ENCODE measurements around the gene SLC12A2. TPM values are rescaled to one million over a fixed set of nuclear protein-coding genes. Genes with fewer than 3 reads are reported as not detected.

The SLC12A2 gene
- total RNA-seq, 2 experiments from 2014 or later: 15.3 to 16.4 TPM

DNA sequence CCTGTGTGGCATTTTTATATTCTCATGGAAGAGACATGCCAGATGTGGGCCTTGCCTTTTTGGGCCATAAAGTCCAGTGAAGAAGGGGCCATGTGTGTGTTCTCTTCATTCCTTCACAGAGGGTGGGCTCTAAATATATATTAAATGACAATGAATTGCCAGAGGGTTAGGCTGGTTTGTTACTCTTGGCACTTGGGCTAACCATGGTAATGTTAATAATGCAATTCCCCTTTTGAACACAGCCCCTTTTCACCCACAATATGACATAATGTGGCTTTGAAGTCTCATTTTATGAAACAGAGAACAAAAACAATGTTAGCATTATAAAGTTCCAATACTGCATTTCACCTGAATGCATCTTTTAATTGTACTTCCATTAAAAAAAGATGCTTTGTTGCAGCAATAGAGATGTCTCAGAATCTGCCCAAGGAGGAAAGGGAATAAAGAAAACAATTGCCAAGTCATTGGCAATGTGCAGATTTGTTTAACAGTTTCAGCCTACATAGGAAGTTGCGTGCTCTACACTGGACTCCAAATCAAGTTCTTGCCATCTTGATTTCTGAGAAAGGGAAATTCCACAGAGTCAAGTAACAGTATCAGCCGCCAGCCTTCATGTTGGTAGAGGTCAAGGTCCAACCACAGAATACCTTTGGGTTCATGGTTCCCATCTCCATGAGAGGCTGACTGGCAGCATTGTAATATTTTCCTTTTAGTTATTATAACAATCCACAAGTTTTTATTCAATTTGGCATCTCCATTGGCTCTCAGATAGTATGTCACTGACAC is 141.9 kb downstream of the SLC12A2 start:
- Mint-ChIP-seq H3K4me3 (no peak overlapping the region), H3K4me1 (no peaks in the 10 kb centered on the region), H3K27ac (no peak overlapping the region), H3K9me3 (no peaks in the 10 kb centered on the region), H3K27me3 (no peaks in the 10 kb centered on the region), H3K36me3 (ENCODE audit: low read depth) (no peaks in the 10 kb centered on the region)
- ChIA-PET CTCF (no interaction called here), POLR2A (no interaction called here)
- DNase-seq: no peak

DNA sequence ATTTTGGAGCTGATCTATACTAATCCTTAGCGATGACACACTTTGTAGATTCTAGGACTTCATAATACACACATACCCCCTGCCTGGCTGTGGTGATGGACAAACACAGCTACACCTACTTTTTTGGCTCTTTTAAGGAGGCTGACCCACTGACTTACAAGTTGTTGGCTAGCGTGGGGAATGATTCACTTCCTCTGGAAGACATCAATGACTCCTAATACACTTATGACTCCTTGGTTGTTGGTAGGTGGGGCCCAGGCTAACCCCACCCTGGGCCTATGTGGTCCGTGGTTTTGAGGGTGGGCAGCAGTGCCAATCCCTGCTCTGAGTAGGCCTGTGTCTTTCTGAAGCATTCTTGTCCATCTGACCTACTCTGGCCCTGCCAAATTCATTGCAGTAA is 144.4 kb downstream of the SLC12A2 start:
- Mint-ChIP-seq H3K27me3 (no peaks in the 10 kb centered on the region), H3K36me3 (ENCODE audit: low read depth) (no peaks in the 10 kb centered on the region), H3K4me1 (no peaks in the 10 kb centered on the region), H3K4me3 (no peak overlapping the region), H3K9me3 (no peaks in the 10 kb centered on the region), H3K27ac (no peak overlapping the region)
- no peak for DNase-seq
- POLR2A ChIA-PET: no interaction called here
- CTCF ChIA-PET: no interaction called here

DNA sequence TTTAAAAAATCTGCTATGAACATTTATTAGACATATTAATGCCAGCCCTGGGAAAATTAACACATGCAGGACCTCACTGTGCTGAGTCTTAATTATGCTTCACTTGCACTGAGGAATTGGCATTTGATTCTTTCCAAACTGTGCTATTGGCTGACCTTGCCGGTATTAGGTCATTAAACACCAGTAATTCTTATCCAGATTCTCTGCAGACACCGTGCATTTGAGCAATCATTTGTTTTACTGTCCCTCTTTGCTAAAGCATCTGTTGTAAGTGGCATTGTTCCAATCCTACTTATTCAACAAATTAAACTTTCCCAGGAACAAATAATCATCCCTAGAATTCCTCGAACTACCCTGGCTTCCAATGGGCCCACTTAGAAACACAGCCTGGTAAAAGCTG is 145.0 kb downstream of the SLC12A2 start:
- ChIA-PET POLR2A (no interaction called here), CTCF (no interaction called here)
- Mint-ChIP-seq H3K27ac (no peak overlapping the region), H3K9me3 (no peaks in the 10 kb centered on the region), H3K27me3 (no peaks in the 10 kb centered on the region), H3K4me1 (no peaks in the 10 kb centered on the region), H3K4me3 (no peak overlapping the region), H3K36me3 (ENCODE audit: low read depth) (no peaks in the 10 kb centered on the region)
- DNase-seq: no peak

DNA sequence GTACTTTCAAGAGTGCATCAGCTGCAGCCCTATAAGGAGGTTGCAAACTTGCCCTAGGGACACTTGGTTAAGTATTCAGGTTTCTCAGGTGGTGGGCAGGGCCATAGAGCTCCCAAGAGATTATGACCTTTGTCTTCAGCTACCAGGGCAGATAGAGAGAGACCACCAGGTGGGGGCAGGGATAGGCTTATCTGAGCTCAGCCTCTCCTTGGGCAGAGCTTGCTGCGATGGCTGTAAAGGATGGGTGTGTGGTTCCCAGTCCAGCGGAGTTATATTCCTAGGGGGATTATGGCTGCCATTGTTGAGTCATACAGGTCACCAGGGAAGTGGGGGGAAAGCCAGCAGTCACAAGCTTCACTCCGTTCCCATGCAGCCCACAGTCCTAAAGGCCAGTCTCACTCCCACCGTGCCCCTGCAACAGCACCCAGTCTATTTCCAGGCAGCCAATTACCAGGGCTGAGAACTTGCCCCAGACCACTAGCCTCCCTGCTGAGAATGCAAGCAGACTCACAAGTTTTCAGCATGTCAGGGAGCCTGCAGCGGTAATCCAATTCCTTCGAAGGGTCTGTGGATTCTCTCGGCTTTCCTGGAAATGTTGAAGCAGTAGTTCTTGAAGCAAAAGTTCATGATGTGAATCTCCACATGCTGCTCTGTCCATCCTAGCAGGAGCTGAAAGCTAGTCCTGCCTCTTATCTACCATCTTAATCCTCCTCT is 151.5 kb downstream of the SLC12A2 start:
- no peak overlapping the region for H3K4me3 Mint-ChIP-seq
- H3K9me3 Mint-ChIP-seq: no peaks in the 10 kb centered on the region
- H3K36me3 Mint-ChIP-seq (ENCODE audit: low read depth): no peaks in the 10 kb centered on the region
- no peak for DNase-seq
- ChIA-PET POLR2A (no interaction called here), CTCF (no interaction called here)
- H3K27ac Mint-ChIP-seq: no peak overlapping the region
- peaks cover 5% of the 10 kb centered on the region for H3K27me3 Mint-ChIP-seq
- H3K4me1 Mint-ChIP-seq: no peaks in the 10 kb centered on the region

DNA sequence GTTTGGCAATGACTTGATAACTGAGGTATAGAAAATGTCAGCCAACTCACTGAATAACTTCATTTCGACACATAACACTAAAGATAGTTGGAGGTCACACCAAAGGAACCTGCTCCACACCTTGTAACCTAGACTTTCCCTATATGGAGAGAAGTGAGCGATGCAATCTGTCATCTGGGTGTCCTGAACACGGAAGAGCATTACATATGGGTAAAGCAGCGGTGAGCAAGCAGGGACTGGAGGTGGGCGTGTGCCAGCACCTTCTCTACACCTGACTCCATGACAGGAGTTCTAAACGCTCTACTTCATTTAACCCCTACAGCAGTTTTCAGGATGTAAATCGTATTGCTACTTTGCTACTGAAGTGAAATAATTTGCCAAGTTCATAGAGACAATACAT is 152.8 kb downstream of the SLC12A2 start:
- Mint-ChIP-seq H3K4me3 (no peak overlapping the region), H3K27ac (no peak overlapping the region), H3K4me1 (no peaks in the 10 kb centered on the region), H3K36me3 (ENCODE audit: low read depth) (no peaks in the 10 kb centered on the region), H3K27me3 (peaks cover 5% of the 10 kb centered on the region), H3K9me3 (no peaks in the 10 kb centered on the region)
- ChIA-PET CTCF (no interaction called here), POLR2A (no interaction called here)
- no peak for DNase-seq

DNA sequence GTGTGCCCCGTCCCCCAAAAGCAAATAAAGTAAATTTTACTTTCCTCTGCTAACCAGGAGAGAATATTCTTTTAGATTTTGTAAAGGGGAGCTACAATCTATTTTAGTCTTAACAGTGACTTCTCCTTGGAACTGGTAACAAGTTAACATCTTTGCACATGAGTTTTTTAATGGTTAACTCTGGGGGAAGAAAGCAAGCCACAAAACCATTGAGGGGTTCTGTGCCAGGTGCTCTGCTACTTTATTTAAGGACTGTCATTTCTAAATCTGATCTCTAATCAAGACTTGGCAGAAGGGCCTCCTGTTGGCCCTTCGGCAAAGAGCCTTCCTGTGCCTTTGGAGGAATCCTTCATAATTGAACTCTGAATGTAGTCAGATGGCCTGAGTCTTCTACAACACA is 153.4 kb downstream of the SLC12A2 start:
- no peaks in the 10 kb centered on the region for H3K36me3 Mint-ChIP-seq (ENCODE audit: low read depth)
- no peaks in the 10 kb centered on the region for H3K9me3 Mint-ChIP-seq
- H3K27ac Mint-ChIP-seq: no peak overlapping the region
- no peak for DNase-seq
- H3K27me3 Mint-ChIP-seq: peaks cover 5% of the 10 kb centered on the region
- CTCF ChIA-PET: no interaction called here
- no peak overlapping the region for H3K4me3 Mint-ChIP-seq
- POLR2A ChIA-PET: no interaction called here
- H3K4me1 Mint-ChIP-seq: no peaks in the 10 kb centered on the region

DNA sequence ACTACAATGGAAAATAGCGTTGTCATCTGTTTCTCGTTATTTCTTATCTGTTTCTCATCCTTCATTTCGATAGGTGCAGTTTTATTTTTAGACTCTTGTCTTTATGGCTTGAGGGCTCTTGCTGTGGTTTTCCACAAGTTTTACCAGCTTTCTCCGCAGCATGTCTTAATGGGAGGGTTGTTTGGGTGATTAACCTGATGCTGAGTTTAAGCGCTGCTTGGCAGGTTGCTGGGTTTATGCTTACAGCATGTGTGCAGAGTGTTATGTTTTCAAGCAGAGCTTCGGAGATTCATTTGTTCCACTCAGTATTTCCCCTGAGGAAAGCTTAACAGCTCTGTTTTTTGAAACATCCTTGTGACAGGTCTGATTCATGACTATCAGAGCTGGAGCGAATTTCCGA is 154.0 kb downstream of the SLC12A2 start:
- CTCF ChIA-PET: no interaction called here
- H3K27me3 Mint-ChIP-seq: peaks cover 5% of the 10 kb centered on the region
- DNase-seq: no peak
- H3K27ac Mint-ChIP-seq: no peak overlapping the region
- no peaks in the 10 kb centered on the region for H3K9me3 Mint-ChIP-seq
- no peaks in the 10 kb centered on the region for H3K36me3 Mint-ChIP-seq (ENCODE audit: low read depth)
- no peak overlapping the region for H3K4me3 Mint-ChIP-seq
- H3K4me1 Mint-ChIP-seq: no peaks in the 10 kb centered on the region
- POLR2A ChIA-PET: no interaction called here

Data from activated CD4-positive, alpha-beta T cell treated with anti-CD3 and anti-CD28 coated beads, Interleukin-2, amount 10 ng/mL, durations not matched to agents 7 days and 5 days (primary cell).